Neural cell (in vitro differentiated cells): ENCODE measurements around the gene DDX41. TPM values are rescaled to one million over a fixed set of nuclear protein-coding genes. Genes with fewer than 3 reads are reported as not detected.

Experiments
- H2AFZ ChIP-seq: fragments of 200-600, 300-800 bp; sonication (generic), shearing (Covaris generic); 2 replicates; pipeline ENCODE4 v1.6.0; 2014; ENCODE audit warnings: low read depth, mild to moderate bottlenecking, antibody characterized with exemption, low read length, moderate library complexity
- H3F3A ChIP-seq: fragments of 200-600 bp; shearing (Covaris generic); 2 replicates; pipeline ENCODE4 v1.6.1; 2016; ENCODE audit warnings: mild to moderate bottlenecking, moderate library complexity, mixed read lengths, antibody characterized with exemption, low read length; ENCODE audit not compliant: insufficient read depth, poor library complexity, severe bottlenecking
- H3K27ac ChIP-seq: fragments of 200-600, 300-800 bp; sonication (generic), shearing (Covaris generic); 2 replicates; pipeline ENCODE4 v1.5.1; 2014; ENCODE audit warnings: mild to moderate bottlenecking, low read length, moderate library complexity
- H3K27me3 ChIP-seq: fragments of 300-800, 200-600 bp; sonication (generic), shearing (Covaris generic); 2 replicates; pipeline ENCODE4 v1.6.0; 2014; ENCODE audit warnings: mild to moderate bottlenecking, low read depth, low read length, moderate library complexity; ENCODE audit not compliant: insufficient read depth
- H3K36me3 ChIP-seq: fragments of 300-800, 200-600 bp; sonication (generic), shearing (Covaris generic); 2 replicates; pipeline ENCODE4 v1.5.1; 2014; ENCODE audit warnings: mild to moderate bottlenecking, antibody characterized with exemption, low read length, moderate library complexity; ENCODE audit not compliant: insufficient read depth
- H3K4me2 ChIP-seq: fragments of 300-800, 200-600 bp; sonication (generic), shearing (Covaris generic); 2 replicates; pipeline ENCODE4 v1.6.0; 2014; ENCODE audit warnings: mild to moderate bottlenecking, low read length
- H3K4me3 ChIP-seq: fragments of 300-800, 200-600 bp; sonication (generic), shearing (Covaris generic); 2 replicates; pipeline ENCODE4 v1.5.1; 2014; ENCODE audit warnings: mild to moderate bottlenecking, low read length, moderate library complexity
- H3K79me2 ChIP-seq: fragments of 200-600 bp; shearing (Covaris generic); replicated peaks from 2 replicates; pipeline ENCODE4 v1.6.0; 2014; ENCODE audit warnings: mild to moderate bottlenecking, low read length, moderate library complexity; ENCODE audit not compliant: insufficient read depth
- H3K9ac ChIP-seq: fragments of 300-800, 200-600 bp; sonication (generic), shearing (Covaris generic); 2 replicates; pipeline ENCODE4 v1.6.1; 2016; ENCODE audit warnings: mild to moderate bottlenecking, low read length, mixed read lengths
- H3K9me2 ChIP-seq: fragments of 200-600 bp; shearing (Covaris generic); 2 replicates; pipeline ENCODE4 v1.6.1; 2016; ENCODE audit warnings: mild to moderate bottlenecking, low read length, mixed read lengths; ENCODE audit not compliant: insufficient read depth
- H3K9me3 ChIP-seq: fragments of 200-600, 300-800 bp; sonication (generic), shearing (Covaris generic); 2 replicates; pipeline ENCODE4 v1.6.1; 2016; ENCODE audit warnings: mild to moderate bottlenecking, mixed run types, low read length, moderate library complexity, mixed read lengths
- H4K20me1 ChIP-seq: fragments of 200-600 bp; shearing (Covaris generic); 2 replicates; pipeline ENCODE4 v1.6.1; 2016; ENCODE audit warnings: mild to moderate bottlenecking, mixed run types; ENCODE audit not compliant: insufficient read depth
- EZH2 ChIP-seq: fragments of 200-600, 300-800 bp; shearing (Covaris generic), sonication (generic); IDR thresholded peaks from 2 replicates; pipeline ENCODE4 v1.6.1; 2014; ENCODE audit warnings: antibody characterized with exemption, low read length, borderline replicate concordance, mild to moderate bottlenecking; ENCODE audit not compliant: insufficient read depth, poor library complexity, severe bottlenecking
- MXI1 ChIP-seq: fragments of 450-650 bp; conservative IDR thresholded peaks from 2 replicates; pipeline ENCODE4 v1.6.1; 2014; ENCODE audit warnings: antibody characterized with exemption, mild to moderate bottlenecking; ENCODE audit not compliant: poor library complexity, severe bottlenecking
- SMC3 ChIP-seq: fragments of 450-650 bp; conservative IDR thresholded peaks from 2 replicates; pipeline ENCODE4 v1.6.1; 2014; ENCODE audit warnings: antibody characterized with exemption, mild to moderate bottlenecking, moderate library complexity; ENCODE audit not compliant: poor library complexity
- polyA plus RNA-seq: library from polyadenylated mRNA; depleted of rRNA; stranded (reverse); fragments of >200 nt; gene quantifications from 2 replicates; pipeline ENCODE4 v1.2.3, GENCODE V29; 2014

Gene DDX41
- polyA plus RNA-seq, 1 donor from 2014 or later, result 113 TPM

DNA sequence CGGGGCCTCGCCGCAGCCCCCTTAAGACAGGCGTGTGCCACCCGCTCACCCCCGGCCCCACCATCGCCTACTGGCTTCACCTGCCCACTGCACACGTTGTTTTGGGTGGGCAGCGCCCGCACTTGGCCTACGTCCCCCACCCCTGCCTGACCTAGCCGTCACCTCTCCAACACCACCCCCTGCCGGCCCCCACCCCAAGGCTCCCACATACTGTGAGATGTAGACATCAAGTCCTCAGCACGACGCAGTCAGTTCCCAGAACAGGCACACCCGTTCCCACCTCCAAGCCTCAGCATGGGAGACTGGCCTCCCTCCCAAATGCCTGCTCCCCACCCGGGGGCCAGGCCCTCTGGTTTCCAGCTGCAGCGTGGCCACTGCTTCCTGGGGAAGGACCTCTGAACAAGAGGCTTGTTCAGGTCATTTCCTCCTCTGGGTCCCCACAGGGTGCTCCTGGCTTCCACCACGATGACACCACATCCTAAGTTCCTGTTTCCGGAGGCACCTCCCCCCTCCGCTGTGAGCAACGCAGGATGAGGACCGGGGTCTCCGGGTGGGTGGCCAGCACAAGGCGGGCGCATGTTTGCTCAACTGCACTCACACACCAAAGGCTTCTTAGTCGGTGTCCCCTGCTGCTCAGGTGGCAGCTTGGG, 54.6 kb downstream of the DDX41 start:
- Histone ChIP-seq H2AFZ (no peak overlapping the region), H3K9me2 (no peaks in the 10 kb centered on the region), H4K20me1 (peaks cover 17% of the 10 kb centered on the region), H3K27ac (no peak overlapping the region), H3K27me3 (no peaks in the 10 kb centered on the region), H3K4me2 (no peak overlapping the region), H3F3A (peaks cover 1% of the 10 kb centered on the region), H3K4me3 (no peak overlapping the region), H3K9me3 (no peaks in the 10 kb centered on the region), H3K79me2 (peaks cover 27% of the 10 kb centered on the region), H3K36me3 (peaks cover 16% of the 10 kb centered on the region), H3K9ac (no peak overlapping the region)
- no peak for TF ChIP-seq MXI1
- no peak for TF ChIP-seq EZH2
- TF ChIP-seq SMC3, result no peak

Other genes with a start within 250 kb of the DDX41 start
- gene RAB24, start 213.2 kb downstream of the DDX41 start, polyA plus RNA-seq, result 79.0 and 96.8 TPM in 2 replicates
- gene PRELID1, start 213.2 kb downstream of the DDX41 start, polyA plus RNA-seq, result 133 and 163 TPM in 2 replicates
- 6.8 and 9.3 TPM in 2 replicates for gene MXD3, start 205.1 kb downstream of the DDX41 start, polyA plus RNA-seq
- 155 and 156 TPM in 2 replicates for gene LMAN2, start 165.3 kb downstream of the DDX41 start, polyA plus RNA-seq
- 23.4 and 32.3 TPM in 2 replicates for gene RGS14, start 159.0 kb downstream of the DDX41 start, polyA plus RNA-seq
- gene SLC34A1, start 132.5 kb downstream of the DDX41 start, polyA plus RNA-seq, result not detected in 2 replicates
- not detected in 2 replicates for gene PFN3, start 116.3 kb downstream of the DDX41 start, polyA plus RNA-seq
- gene F12, start 107.4 kb downstream of the DDX41 start, polyA plus RNA-seq, result 1.4 and 7.8 TPM in 2 replicates
- 22.6 and 26.5 TPM in 2 replicates for gene GRK6, start 90.3 kb downstream of the DDX41 start, polyA plus RNA-seq
- 44.1 and 46.6 TPM in 2 replicates for gene PRR7, start 70.1 kb downstream of the DDX41 start, polyA plus RNA-seq
- gene DBN1, start 43.3 kb downstream of the DDX41 start, polyA plus RNA-seq, result 319 and 353 TPM in 2 replicates
- gene PDLIM7, start 19.4 kb downstream of the DDX41 start, polyA plus RNA-seq, result 21.0 and 45.4 TPM in 2 replicates
- gene DOK3, start 7.1 kb downstream of the DDX41 start, polyA plus RNA-seq, result 5.1 and 5.5 TPM in 2 replicates
- 79.2 and 97.3 TPM in 2 replicates for gene FAM193B, start 37.6 kb upstream of the DDX41 start, polyA plus RNA-seq
- gene TMED9, start 75.2 kb upstream of the DDX41 start, polyA plus RNA-seq, result 53.8 and 59.1 TPM in 2 replicates
- 60.2 and 66.1 TPM in 2 replicates for gene B4GALT7, start 83.2 kb upstream of the DDX41 start, polyA plus RNA-seq